NCI-H187 treated with DMSO at 0.1 percent for 48 hours (cell line): ENCODE measurements around the gene ALG12.

ENCODE experiments used
- DNase-seq: peaks from one replicate; lab custom pipeline; 2025; lab: John Stamatoyannopoulos, UW

ALG12 gene

GRCh38 chr22:49929994-49930575 is 11.8 kb upstream of the ALG12 start:
- DNase-seq: no peak

GRCh38 chr22:49929211-49929979 is 11.2 kb upstream of the ALG12 start:
- DNase-seq: no peak

GRCh38 chr22:49928555-49929210 is 10.4 kb upstream of the ALG12 start:
- no peak for DNase-seq

GRCh38 chr22:49928185-49928495 is 9.9 kb upstream of the ALG12 start:
- no peak for DNase-seq

DNA sequence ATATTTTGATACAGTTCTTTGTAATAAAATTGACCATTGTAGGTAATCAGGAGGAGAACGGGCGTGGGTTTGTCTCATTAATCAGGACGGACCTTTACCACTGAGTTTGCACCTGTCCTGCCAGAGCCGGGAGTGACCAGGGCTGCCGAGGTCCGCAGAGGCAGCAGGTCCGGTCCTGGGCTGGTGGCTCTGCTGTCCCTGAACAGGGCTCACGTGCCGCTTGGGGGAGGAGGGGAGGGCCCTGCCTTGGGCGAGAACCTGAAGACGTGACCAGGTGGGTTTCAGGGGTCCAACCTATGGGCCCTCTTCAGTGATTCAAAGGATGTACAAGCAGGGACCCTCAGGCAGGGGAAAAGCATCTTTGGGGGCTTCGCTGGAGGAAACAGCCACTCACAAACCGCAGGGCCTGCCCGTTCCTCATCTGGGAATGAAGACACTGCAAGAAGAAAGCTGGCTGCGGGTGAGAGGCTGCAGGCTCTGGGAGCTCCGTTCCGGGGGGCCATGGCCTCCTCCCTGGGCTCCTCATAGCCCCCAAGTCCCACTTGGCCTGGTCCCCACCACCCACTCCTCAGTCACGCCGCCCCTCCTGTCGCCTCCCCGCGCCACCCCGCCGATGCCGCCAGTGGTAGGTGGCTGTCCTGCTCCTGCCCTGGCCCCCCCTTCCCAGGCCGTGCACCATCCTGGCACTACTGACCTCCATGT is 9.4 kb upstream of the ALG12 start:
- DNase-seq: no peak

DNA sequence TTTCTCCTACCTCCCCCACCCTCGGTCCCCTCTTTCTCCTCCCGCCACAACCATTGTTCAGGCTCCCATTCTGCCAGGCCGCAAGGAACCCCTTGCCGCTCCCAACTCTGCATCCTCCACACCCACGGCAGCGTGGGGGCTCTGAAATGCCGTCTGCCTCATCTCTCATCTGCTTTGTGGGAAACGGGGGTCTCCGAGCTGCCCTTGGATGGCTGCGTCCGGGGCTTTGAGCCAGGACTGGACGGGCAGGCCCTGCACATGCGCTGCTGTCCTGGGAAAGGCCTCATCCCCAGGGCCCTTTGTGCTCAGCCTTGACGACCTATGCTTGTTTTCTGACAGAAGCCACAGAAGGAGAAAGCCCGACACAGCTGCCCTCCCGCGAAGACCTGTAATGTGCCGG is 8.7 kb upstream of the ALG12 start:
- no peak for DNase-seq

- no peak for DNase-seq
Measured at GRCh38 chr22:49925525-49926128, 7.4 kb upstream of the ALG12 start.

- DNase-seq: no peak
Measured at GRCh38 chr22:49924113-49924833, 6.0 kb upstream of the ALG12 start.

- no peak for DNase-seq
Measured at GRCh38 chr22:49923445-49923844, 5.2 kb upstream of the ALG12 start.

DNA sequence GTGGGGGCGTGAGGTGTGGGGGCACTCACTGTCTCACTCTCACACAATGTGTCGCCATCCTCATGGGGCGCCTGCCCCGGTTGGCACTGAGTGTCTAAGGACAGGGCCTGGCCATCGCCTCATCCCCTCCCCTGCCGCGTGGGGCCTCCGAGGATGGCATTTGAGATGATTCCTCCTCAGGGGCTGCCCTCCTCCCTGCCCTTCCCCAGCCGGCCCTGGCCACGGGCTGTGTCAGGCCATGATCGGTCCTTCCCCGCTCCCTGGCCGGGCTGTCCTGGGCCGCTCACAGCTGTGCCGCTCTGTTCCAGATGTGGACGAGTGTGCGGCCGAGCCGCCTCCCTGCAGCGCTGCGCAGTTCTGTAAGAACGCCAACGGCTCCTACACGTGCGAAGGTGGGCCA is 4.7 kb upstream of the ALG12 start:
- DNase-seq: no peak

- DNase-seq: no peak
Measured at GRCh38 chr22:49922484-49922883, 4.2 kb upstream of the ALG12 start.

GRCh38 chr22:49921508-49922278 is 3.5 kb upstream of the ALG12 start:
- no peak for DNase-seq

DNA sequence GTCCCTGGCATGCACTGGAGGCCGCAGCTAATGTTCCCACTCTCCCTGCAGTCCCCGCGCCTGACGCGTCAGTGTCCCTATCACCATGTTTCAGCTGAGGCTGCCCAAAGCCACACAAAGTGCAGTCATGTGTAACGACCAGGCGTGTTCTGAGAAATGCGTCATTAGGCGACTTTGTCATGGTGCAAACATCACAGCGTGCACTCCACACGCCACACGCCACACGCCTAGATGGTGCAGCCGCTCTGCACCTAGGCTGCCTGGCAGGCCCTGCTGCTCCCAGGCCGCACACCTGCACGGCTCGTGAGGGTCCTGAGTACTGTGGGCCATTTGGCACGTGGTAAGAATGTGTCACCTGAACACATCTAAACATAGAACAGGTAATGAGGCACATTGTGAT is 2.6 kb upstream of the ALG12 start:
- no peak for DNase-seq

DNA sequence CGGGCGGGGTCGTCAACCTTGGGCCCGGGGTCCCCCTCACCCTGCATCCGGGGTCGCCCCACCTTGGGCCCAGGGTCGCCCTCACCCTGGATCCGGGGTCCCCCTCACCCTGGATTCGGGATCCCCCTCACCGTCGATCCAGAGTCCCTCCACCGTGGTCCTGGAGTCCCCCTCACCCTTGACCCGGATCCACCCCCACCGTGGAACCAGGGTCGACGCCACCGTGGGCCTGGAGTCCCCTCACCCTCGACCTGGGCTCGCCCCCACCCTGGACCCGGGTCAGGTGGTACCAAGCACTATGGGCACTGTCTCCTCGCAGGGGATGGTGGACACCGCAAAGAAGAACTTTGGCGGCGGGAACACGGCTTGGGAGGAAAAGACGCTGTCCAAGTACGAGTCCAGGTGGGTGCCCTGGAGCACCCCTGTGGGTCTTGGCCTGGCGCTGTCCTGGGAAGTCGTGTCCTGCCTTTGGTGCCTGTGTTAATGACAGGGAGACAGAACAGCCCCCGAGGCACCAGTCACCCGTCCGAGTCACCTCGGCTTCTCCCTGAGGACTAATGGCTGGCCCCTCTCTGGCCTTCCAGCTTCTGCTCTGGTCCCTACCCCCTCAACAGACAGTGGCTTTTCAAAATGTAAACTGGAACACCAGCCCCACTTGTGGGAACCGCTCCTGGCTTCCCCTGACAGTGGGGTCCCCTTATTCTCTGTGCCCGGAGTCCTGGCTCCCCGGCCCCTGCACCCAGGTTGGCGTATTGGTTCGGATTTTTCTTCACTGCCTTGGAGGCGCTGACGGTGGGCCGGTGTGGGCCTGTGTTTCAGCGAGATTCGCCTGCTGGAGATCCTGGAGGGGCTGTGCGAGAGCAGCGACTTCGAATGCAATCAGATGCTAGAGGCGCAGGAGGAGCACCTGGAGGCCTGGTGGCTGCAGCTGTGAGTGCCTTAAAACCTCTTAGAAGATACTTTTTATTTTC is 958 bp upstream of the ALG12 start:
- DNase-seq: no peak

- no peak for DNase-seq
Measured at GRCh38 chr22:49916831-49917230, 1.4 kb downstream of the ALG12 start.

GRCh38 chr22:49915610-49916009 is 2.6 kb downstream of the ALG12 start:
- no peak for DNase-seq

- DNase-seq: no peak
Measured at GRCh38 chr22:49914256-49914655, 4.0 kb downstream of the ALG12 start.

- no peak for DNase-seq
Measured at GRCh38 chr22:49913446-49913845, 4.8 kb downstream of the ALG12 start.

GRCh38 chr22:49913026-49913425 is 5.2 kb downstream of the ALG12 start:
- DNase-seq: no peak
